DMS53 (cell line): ENCODE data around the gene RHOT2.
"Not testable (repeated sequence)": the region's sequence is repeated elsewhere in the genome, so short reads cannot be mapped to it uniquely, and the experiment has no call there.

ENCODE experiments used
- DNase-seq: peaks from one replicate; lab custom pipeline; 2025; lab: John Stamatoyannopoulos, UW

The RHOT2 gene

GRCh38 chr16:681746-682427, 14.0 kb downstream of the RHOT2 start:
- no peak for DNase-seq

DNA sequence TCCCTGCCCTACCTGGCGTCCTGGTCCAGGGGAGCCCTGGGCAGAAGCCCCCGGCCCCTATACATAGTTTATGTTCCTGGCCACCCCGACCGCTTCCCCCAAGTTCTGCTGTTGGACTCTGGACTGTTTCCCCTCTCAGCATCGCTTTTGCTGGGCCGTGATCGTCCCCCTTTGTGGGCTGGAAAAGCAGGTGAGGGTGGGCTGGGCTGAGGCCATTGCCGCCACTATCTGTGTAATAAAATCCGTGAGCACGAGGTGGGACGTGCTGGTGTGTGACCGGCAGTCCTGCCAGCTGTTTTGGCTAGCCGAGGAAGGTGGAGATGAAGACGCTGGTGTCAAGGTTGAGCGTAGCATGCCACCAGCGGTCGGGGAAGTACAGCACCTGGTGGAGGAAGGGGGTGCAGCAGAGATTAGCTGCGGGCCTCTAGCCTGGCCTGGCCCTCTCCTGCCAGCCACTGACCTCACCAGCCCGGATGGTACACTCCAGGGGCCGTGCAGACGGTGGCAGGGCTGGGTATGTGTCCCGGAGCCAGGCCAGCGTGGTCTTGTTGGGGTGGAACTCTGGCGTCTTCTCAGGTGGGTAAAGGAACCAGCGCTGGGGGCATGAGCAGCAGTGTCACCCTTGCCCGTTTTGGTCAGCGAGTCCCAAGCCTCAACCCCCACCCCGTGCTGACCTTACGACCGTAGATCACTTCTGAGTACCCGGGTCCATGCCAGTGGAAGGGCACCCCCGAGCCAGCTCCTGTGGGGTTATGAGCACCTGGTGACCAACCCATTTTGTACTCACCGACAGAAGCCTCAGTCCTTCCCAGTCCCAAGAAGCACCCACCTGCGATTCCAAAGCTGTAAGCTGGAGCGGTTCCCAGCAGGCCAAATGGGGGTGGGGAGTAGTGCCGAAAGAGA, 14.8 kb downstream of the RHOT2 start:
- DNase-seq, result no peak

DNA sequence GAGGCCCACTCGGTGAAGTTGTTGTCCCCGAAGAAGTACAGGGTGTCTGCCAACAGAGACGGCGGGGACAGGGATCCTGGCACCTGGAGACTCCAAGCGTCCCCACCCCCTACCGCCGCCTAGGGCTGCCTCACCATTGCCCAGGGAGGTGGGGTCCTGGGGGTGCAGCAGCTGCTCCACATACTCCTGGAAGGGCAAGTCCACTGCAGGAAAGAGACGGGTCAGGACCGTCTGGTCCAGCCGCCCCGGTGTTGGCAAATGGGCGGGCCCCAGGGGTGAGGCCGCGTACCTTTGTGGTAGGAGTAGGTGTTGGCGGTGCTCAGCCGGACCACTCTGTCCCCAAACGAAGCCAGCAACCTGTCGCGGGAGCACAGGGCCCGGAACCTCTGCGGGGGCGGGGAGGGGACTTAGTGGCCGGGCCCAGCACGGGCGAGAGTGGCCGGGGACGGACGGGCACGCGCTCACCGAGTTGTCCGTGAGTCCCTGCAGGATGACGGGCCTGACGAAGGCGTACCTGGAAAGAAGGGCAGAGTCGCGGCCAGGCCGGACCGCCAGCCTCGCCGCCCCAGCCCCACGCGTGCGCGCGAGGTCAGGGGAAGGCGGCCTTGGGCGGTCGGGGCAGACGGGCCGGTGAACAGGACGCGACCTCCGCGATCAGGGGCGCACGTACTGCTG, 15.6 kb downstream of the RHOT2 start:
- DNase-seq, result peak; percentile 72

GRCh38 chr16:684071-684794, 16.3 kb downstream of the RHOT2 start, which contains the start of gene JMJD8:
JMJD8 (minus strand) TSS chr16:684334; CDS start chr16:684319, 15 bp downstream.
- DNase-seq, result peak; percentile 98

DNA sequence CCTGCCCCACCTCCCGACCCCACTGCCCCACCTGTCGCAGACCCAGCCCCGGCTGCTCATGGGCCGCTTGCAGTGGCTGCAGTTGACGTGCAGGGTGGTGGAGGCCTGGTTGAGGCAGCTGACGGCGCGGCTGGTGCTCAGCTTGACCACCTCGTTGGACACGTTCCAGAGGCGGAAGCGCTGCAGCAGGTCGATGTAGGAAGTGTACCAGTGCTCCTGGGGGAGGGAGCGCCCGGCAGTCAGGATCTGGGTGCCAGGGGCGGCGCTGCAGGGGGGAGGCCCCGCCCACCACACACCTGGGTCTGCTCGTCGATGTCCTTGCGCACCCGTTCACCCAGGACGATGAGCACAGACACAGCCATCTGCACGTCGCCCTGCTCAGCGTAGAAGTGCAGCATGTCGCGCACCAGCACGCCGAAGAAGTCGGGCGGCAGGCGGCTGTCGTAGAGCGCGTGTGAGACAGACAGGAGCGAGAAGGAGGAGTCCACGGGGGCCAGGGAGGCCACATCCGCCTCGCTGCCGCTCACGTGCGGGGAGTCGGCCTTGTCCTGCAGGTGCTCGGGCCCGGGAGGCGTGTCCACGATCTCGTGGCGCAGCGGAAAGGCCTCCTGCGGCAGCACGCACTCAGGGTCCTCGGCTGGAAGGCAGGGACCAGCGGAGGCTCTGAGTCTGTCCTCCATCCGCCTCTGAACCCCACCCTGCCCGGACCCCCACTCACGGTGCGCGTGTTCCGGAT, 17.2 kb downstream of the RHOT2 start:
- DNase-seq, result peak; percentile 96

DNA sequence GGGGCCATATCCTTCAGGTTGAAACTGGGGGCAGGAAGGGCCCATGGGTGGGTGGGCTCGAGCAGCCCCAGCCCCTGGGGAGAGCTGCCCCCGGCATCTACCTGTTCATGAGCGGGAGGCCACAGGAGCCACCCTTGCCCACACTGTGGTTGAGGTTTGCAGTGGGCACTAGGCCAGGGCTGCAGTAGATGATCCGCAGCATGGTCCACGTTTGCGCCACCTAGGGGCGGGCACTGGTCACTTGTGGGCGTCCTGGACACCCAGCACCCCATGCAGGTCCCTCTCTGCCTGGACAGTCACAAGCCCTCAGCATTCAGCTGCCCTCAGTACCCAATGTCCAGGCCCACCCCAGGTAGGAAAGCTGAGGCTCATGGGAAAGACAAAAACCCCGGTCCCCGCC, 18.0 kb downstream of the RHOT2 start:
- DNase-seq, result peak; percentile 86

- no peak for DNase-seq
Measured at GRCh38 chr16:686459-687260, 18.7 kb downstream of the RHOT2 start.

GRCh38 chr16:687499-687898, 19.6 kb downstream of the RHOT2 start:
- DNase-seq, result no peak

DNA sequence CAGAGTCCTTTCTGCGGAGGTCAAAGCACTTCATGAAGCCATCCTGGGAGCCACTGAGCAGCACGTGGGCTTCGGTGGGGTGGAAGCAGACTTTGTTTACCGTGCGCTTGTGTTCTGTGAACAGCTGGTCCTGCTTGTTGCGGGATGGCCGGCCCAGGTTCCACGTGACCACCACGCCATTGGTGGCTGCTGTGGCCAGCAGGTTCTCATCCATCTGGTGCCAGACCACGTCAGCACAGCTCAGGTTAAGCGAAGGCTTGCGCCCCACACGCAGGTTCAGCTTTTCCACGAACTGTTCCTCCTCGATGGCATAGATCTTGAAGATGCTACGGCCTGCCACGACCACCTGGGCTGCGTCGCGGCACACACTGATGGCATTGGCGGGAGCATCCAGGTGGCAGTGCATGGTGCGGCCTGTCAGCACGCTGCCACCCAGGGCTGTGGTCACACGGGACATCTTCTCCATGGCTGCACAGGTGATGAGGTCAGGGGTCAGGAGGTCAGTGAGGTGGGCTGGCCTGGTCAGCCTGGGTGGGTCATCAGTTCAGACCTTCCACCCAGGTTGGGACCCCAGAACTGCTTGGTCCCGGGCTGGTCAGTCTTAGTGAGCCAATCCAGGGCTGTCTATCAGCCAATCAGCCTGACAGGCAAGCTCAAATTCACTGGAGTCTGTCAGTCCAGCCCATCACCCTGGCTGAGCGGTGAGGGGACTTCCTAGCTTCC, 21.4 kb downstream of the RHOT2 start:
- peak; percentile 51 for DNase-seq

DNA sequence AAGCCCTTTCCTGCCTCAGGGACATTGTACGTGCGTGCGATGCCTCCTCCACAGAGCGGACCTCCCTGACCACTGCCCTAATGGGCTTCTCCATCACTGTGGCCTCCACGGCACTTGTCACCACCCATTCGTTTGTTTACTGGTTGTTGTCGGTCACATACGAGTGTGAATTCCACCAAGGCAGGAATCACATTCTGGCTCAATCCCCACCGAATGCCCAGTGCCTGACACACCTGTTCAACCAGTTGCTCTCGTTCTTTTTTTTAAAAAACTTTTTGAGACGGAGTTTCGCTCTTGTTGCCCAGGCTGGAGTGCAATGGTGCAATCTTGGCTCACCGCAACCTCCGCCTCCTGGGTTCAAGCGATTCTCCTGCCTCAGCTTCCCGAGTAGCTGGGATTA, 23.3 kb downstream of the RHOT2 start:
- DNase-seq, result not testable (repeated sequence)

- peak; percentile 40 for DNase-seq
Measured at GRCh38 chr16:692356-693108, 24.6 kb downstream of the RHOT2 start.

DNA sequence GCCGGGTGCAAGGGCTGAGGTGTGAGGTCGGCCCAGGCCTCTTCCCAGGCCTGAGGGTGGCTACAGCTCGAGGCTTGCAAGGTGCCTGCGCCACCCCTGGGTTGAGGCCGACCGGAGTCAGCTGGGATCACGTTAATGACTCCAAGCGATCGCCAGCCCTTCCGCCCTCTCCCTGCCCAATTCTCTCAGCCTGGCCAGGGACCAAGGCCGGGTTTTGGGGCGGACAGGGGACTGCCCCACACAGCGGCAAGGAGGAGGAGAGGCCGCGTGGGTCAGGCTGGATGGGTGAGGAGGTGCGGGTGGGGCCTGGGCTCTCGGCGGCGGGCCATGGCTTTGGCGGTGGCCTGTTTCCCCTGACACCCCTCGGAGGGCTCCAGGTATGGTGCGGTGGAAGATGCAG, 25.4 kb downstream of the RHOT2 start:
- peak; percentile 42 for DNase-seq

DNA sequence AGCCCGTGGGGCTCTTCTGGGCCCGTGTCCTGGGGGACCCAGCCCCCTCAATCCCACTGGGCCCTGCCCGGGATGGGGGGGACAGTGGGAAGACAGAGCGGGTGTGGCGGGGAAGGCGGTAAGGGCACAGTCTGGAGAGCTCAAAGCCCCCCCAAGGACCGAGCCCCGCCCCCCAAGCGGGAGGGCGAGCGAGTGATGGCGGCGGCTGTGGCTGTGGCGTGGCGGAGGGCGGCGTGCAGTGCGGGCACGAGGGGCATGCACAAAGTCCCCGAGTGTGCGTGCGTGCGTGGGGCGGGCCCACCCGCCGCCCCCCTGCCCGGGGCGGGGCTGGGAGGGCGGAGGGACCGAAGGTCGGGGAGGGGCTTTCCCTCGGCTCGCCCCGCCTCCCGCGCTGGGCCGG, 25.8 kb downstream of the RHOT2 start:
- DNase-seq, result no peak

- DNase-seq, result no peak
Measured at GRCh38 chr16:694187-694862, 26.4 kb downstream of the RHOT2 start.

DNA sequence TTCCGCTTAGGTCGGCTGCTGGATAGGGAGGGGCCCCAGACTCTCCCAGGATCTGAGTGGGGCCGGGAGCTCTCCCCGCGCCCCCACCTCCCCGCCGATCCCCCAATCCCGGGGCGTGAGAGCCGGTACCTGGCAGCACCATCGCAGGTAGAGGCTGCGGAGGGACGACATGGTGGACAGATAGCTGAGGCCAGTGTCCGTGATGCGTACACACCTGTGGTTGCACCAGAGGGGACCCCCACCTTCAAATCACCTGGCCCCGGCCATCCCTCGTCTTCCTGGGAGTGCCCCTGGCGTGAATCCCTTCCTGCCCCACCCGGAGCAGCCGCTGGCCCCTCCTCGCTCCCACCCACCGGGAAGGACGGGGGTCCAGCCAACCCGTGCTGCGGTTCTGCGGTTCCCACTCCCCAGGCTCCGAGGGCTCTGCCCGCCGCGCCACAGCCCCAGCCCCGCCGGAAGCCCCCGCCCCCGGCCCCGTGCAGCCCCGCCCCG, 27.0 kb downstream of the RHOT2 start:
- no peak for DNase-seq

GRCh38 chr16:695355-696089, 27.6 kb downstream of the RHOT2 start:
- peak; percentile 95 for DNase-seq

GRCh38 chr16:698911-699671, 31.2 kb downstream of the RHOT2 start:
- DNase-seq, result no peak
